Glomerular visceral epithelial cell (primary cell): Measurements from ENCODE around the gene C9orf43.
"Not testable (repeated sequence)": the region's sequence is repeated elsewhere in the genome, so short reads cannot be mapped to it uniquely, and the experiment has no call there.

ENCODE experiments used
- DNase-seq: peaks from one replicate; pipeline ENCODE4 v3.0.0-alpha.2; 2016; ENCODE audit errors: extremely low spot score

The C9orf43 gene

GRCh38 chr9:113410207-113410864 lies at the start of gene C9orf43, which contains the start of gene POLE3:
C9orf43 (plus strand) TSS chr9:113410747; CDS start chr9:113413494, 2,747 bp downstream.
POLE3 (minus strand) TSS chr9:113410675; CDS start chr9:113410293, 382 bp downstream.
- peak; percentile 95 for DNase-seq

GRCh38 chr9:113361304-113362018 lies 49.1 kb upstream of the C9orf43 start:
- DNase-seq = no peak

- DNase-seq = no peak
Observed at GRCh38 chr9:113363336-113363735, 47.2 kb upstream of the C9orf43 start.

DNA sequence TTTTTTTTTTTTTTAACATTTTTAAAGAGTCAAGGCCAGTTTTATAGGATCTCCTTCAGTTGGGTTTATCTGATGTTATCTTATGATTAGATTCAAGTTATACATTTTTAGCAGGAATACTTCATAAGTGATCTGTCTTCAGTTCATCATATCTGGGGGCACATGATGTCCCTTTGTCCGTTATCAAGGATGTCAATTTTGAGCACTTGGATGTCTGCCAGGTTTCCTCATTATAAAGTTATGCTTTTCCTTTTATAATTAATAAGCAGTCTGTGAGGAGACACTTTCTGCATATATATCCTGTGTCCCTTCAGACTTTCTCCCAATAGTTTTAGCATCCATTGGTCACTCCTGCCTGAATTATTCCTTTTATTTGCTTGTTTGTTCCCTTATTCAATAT lies 45.6 kb upstream of the C9orf43 start:
- DNase-seq = no peak

DNA sequence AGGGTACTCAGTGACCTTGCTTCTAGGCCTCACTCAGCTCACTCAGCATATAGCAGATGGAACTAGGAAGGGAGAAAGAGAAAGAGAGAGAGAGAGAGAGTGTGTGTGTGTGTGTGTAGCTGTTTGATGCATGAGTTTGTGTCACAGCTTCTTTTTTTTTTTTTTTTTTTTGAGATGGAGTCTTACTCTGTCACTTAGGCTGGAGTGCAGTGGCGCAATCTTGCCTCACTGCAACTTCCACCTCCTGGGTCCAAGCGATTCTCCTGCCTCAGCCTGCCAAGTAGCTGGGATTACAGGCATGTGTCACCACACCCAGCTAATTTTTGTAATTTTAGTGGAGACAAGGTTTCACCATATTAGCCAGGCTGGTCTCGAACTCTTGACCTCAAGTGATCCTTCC lies 44.9 kb upstream of the C9orf43 start:
- not testable (repeated sequence) for DNase-seq

GRCh38 chr9:113368348-113368981 lies 42.1 kb upstream of the C9orf43 start:
- DNase-seq = no peak

DNA sequence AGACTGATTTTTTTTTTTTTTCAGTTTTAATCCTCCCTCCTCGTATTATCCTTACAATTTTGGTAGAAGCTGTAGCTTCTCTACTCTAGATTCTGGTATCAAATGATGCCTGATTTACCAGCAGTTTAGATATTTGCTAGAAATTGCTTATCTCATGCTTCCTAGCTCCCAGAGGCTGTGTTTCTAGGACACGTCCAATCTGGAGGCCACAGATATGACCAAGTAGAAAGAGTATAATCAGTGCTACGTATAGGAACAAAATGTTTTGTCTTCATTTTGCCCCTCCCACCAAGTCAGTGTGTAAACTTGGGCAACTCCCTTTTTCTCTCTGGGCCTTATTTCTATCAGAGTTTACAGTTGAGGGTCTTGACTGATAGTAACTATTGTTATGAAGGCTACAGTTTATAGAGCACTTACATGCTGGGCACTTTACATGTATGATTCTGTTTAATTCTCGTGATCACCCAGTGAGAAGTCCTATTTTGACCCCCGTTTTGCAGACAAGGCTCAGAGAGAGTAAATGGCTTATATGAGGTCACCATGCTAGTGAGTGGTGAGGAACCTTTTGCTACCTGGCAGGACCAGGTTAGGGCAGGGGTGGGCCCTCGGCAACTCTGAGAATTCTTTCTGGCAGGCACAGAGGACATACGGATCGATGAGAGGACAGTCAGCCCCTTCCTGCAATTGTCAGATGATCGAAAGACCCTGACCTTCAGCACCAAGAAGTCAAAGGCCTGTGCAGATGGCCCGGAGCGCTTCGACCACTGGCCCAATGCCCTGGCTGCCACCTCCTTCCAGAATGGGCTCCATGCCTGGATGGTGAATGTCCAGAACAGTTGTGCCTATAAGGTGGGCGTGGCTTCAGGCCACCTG lies 41.3 kb upstream of the C9orf43 start:
- DNase-seq = no peak

- no peak for DNase-seq
Observed at GRCh38 chr9:113369855-113370140, 40.7 kb upstream of the C9orf43 start.

GRCh38 chr9:113370806-113371325 lies 39.7 kb upstream of the C9orf43 start:
- DNase-seq = no peak

DNA sequence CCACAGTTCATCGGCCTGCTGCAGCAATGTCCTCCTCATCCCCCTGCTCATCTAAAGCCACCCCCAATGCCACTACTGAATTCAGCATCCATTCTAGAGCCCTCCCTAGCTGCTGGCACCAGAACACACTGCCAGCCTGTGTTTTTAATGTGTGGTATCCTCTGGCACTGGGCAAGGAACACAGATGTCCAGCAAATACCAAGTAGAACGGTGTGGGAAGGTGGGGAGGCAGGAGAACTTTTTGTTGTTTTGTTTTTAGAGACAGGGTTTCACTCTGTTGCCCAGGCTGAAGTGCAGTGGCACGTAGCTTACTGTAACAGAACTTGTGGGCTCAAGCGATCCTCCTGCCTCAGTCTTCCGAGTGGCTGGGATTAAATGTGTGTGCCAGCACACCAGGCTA lies 38.5 kb upstream of the C9orf43 start:
- no peak for DNase-seq

DNA sequence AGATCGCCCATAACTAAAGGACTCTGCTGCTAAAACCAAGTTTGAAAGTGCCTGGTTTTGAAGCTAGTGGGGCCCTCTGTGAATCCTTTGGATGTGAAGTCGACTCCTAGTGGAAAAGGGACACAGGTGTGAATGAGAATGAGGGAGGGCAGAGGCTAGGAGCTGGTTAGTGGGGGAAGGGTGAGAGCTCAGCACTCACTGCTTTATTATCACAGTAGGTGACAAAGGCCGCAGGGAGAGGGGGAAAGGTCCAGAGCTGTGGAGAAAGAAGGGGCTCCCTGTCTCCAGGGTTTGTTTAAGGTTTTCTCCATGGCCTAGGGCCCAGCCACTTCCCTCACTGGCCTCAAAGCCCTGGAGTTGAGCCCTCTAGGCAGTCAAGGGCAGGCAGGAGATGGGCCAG lies 37.3 kb upstream of the C9orf43 start:
- no peak for DNase-seq

- no peak for DNase-seq
Observed at GRCh38 chr9:113373676-113374392, 36.7 kb upstream of the C9orf43 start.

GRCh38 chr9:113375057-113376023 lies 35.2 kb upstream of the C9orf43 start:
- no peak for DNase-seq

DNA sequence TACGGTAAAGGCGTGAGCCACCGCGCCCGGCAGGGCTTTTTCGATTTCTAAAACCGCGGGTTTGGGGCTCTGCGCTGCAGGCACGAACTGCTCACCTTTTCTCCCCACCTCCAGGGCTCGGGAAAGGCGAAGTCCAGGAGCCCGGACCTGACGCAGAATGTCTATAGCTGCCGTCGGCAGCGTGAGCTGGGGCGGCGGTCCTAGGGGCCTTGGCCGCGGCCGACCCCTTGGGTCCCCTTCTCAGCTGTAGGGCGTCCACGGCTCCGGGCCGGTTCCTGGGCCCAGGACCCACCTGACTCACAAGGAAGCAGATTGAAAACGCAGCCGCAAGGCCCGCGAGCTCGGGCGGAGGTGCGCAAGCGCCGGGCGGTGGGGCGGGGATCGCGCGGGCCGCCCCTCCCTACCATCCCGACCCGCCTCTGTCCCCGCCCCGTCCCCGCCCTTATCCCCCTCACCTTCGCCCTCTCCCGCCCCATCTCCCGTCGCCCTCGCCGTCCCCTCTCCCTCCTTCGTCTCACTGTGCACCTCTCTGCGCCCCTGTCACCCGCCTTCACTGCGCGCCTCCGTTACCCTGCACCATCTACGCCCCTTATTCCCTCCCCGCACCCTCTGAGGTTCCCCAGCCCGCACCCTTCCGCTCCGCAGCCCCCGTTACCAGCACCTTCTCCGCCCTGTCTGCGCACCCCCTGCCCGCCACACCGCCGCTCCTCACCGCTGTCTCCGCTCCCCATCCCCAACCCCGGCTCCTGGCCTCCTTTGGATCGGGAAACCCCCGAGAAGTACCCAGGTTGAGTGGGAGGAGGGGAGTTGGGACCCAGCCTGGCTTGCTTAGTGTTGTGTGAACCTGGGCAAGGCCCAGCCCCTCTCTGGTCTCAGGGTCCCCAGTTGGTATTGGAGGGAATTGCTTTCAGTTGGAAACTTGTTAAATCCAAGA lies 33.6 kb upstream of the C9orf43 start, which contains the start of gene HDHD3:
HDHD3 (minus strand) TSS at position 353 of the 934 bp plus-strand sequence. CDS start 2,632 bp downstream, outside the sequence.
- DNase-seq = peak; percentile 89

GRCh38 chr9:113379094-113379828 lies 31.3 kb upstream of the C9orf43 start:
- not testable (repeated sequence) for DNase-seq

GRCh38 chr9:113379829-113380210 lies 30.7 kb upstream of the C9orf43 start:
- DNase-seq = not testable (repeated sequence)

DNA sequence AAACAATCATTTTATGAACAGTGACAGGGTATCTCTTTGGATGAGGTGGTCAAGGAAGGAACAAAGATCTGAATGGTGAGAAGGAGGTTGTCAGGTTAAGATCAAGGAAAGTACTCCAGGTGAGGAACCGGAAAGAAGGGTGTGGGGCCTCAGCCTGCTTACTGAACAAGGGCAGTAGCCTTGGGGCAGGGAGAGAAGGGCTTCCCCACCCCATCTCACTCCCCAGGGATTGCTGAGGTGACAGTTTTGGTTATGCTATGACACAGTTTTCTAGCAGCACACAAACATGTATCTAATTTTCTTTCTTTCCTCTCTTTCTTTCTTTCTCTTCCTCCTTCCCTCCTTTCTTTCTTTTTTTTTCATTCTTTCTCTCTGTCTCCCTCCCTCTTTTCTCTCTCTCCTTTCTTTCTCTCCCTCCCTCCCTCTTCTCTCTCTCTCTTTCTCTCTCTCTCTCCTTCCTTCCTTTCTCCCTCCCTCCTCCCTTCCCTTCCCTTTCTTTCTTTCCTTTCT lies 29.6 kb upstream of the C9orf43 start:
- DNase-seq = no peak

DNA sequence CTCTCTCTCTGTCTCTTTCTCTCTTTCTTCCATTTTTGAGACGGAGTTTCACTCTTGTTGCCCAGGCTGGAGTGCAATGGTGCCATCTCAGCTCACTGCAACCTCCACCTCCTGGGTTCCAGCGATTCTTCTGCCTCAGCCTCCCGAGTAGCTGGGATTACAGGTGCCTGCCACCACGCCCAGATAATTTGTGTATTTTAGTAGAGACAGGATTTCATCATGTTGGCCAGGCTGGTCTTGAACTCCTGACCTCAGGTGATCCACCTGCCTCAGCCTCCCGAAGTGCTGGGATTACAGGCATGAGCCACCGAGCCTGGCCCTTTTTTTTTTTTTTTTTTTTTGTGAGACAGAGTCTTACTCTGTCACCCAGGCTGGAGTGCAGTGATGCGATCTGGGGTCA lies 29.1 kb upstream of the C9orf43 start:
- not testable (repeated sequence) for DNase-seq
